CMK (cell line): Measurements from ENCODE around the gene FMNL2.

Experiments used
- DNase-seq: peaks from one replicate; pipeline ENCODE4 v3.0.0-alpha.2; 2010; ENCODE audit warnings: low read depth

FMNL2 gene

DNA sequence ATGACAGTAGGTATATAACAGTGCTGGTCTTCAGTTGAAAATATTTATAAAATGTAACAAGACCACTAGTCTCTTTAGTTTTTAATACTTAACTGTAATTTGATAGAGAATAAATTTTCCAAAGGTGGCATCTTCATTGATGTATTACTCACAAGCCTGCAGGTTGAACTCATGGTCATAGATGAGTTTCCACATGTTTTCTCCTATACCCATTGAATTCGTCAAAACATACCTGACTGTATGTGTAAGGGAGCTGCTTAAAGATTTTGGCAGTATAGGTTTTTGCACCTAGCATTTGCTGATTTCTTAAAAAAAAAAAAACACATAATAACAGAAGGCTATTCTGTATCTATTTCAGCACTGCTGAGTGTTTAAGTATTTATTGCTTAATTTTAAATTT, 112.9 kb downstream of the FMNL2 start:
- DNase-seq = no peak

DNA sequence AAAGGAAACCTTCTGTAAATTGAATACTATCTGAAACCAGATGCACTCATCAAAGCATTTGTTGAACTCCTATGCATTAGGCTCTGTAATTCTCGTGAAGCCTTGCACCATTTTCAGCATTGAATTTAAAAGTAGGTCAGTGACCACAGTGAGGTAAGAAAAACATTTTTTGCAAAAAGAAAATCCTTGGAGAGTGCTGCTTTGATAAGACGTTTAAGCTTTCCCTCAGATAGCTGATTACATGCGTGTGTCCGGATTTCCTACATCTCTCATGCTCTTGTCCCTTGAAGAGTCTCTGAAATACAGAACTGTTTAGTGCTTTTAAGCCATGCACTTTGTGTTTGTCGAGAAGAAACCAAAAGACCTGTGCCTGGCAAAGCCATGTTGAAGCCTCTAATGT, 113.6 kb downstream of the FMNL2 start:
- DNase-seq = no peak

DNA sequence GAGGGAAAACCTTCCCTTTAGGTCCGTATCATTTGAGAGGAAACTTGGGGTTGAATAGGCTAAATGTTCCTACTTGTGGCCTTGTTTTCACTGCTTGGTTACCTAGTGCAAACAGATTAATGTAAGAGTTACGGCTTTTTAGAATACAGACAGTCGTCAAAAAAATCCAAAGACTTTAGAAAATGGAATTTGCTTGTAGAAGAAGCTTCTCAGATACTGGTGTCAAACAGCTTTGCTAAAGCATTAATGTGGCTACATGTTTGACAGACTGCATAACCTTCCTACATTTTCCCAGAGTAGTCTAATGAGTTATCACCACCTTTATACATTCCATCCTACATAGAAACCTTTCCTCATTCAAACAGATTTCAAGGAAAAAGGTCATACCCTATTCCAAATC, 114.6 kb downstream of the FMNL2 start:
- no peak for DNase-seq

DNA sequence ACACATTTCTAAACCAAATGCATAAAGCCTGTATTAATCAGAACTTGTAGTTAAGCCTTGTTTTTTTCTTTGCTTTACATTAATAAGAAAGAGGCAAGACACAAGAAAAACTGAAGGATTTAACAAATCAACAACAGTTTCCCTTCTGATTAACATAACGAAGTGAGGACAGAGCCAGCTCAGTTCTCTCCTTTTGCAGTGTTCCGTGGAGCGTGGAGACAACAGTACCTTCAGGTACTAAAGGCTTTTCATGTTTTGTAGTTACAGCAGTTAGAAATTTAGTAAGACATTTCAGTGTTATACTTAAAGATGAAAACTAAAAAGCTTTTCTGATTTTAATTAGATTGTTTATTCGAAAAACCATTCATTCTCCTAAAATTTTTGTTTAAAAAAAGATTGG, 115.2 kb downstream of the FMNL2 start:
- no peak for DNase-seq

DNA sequence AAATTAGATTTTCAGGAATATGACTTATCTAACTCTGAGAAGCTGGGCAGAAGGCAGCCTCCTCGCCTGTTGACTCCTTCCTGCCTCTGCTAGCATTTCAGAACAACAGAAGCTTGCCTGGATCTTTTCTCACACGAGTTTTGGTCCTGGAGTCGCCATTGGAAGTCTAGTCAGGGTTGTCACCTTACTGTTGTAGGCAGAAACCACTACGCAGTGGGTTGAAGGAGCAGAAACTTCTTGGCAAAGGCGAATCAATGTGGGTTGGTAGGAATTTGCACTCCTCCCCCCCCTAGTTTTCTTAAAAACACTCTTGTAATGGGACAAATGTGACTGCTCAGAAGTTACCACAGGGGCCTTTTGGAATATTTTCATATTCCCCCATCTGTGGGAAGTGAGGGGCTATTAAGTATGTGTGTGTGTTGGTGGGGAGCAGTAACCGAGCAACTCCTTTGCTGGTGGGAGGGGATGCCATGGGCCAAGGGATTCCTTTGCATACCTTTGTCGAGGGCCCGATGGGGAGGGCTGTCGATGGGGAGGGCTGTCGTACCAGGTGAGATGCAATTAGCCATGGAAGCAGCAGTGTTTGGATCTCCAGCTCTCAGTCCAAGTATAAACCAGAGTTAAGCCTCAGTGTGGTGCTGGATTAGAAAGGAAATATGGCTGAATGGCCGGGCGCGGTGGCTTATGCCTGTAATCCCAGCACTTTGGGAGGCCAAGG, 117.4 kb downstream of the FMNL2 start:
- no peak for DNase-seq

DNA sequence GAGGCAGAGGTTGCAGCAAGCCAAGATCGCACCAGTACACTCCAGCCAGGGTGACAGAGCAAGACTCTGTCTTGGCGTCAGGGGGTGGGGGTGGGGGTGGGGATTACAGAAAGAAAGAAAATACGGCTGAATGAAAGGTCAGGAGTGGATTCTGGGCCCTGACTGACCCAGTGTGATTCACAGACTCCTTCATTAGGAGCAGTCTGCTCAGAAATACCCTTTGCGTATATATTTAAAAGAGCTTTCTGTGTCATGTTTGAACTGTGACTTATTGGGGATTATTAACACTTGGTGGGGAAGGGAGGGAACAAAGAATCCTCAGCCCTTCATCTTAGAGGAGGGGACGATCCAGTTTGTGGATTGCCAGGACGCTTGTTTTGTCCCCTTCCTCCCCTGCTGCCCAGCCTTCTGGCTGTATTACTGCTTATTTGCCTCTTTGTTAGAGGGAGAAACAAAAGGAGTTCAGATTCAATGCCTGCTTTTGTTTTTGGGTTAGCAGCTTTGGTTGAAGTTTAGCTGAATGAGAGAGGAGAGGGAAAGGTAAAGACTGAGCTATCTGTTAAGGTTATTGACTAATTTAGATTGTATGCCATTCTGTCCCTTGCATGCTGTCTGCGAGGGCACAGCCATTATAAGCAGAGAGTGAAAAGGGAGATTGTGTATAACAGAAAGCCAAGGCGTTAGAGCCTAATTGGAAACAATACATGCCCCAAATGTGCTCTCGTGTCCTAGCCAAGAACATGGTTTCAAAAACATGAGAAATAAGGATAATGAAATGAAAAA, 118.3 kb downstream of the FMNL2 start:
- no peak for DNase-seq

DNA sequence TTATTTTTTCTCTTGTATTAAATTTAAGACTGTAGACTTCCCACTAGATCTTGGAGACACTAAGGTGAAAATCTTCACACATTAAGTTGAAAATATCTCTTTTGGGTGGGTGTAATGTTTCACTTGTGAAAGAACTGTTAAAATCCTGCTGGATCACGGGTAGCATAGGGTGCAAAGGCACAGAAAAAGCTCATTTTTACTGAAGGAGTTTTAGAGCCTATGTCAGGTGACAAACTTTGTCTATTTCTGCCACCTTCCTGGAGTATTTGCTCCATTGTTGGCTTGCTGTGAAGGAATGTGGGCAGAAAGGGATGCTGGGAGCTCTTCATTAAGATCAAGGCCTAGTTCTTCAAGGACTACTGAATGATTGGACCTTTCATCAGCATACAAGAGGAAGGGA, 119.4 kb downstream of the FMNL2 start:
- no peak for DNase-seq

DNA sequence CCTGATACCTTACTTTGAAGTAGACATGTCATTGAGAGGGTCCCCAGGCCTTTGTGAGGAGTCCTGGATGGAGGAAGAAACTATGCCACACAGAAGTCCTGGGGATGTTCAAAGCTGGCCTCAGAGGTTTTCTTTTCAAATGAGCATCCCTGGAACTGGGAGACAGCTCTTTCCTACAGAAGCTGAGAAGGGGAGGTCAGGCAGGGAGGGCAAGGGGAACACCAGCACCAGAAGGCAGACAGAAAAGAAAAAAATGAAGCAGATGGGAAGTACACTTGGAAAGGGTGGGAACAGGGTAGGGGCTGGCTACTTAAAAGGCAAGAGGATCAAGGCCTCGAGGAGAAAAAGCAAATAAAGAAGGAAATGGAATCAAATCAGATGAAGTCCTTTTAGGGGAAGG, 120.0 kb downstream of the FMNL2 start:
- DNase-seq = no peak

DNA sequence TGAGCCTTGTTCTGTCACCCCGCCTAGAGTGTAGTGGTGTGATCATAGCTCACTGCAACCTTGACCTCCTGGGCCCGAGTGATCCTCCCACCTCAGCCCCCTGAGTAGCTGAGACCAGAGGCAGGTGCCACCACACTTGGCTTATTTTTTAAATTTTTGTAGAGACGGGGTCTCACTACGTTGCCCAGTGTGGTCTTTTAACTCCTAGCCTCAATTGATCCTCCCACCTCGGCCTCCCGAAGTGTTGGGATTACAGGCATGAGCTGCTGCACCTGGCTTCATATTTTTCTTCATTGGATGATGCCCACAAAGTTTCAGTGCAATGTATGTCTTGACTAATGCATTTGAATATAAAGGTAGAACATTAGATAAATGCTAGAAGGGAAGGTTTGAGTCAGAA, 120.8 kb downstream of the FMNL2 start:
- DNase-seq = no peak

DNA sequence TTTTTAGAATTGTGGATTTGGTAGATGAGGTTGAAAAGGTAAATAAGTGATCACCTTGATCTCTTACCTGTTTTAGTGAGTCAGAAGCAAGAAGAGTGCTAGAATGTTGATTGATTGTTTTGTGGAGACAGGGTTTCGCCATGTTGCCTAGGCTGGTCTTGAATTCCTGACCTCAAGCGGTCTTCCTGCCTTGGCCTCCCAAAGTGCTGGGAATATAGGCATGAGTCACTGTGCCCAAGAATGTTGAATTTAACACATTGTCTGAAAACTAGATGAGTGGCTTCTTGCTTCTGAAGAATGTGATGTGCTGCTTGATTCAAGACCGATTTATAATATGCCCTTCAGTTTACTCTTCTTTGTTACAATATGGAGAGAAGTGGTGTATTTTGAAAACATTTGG, 121.3 kb downstream of the FMNL2 start:
- no peak for DNase-seq

DNA sequence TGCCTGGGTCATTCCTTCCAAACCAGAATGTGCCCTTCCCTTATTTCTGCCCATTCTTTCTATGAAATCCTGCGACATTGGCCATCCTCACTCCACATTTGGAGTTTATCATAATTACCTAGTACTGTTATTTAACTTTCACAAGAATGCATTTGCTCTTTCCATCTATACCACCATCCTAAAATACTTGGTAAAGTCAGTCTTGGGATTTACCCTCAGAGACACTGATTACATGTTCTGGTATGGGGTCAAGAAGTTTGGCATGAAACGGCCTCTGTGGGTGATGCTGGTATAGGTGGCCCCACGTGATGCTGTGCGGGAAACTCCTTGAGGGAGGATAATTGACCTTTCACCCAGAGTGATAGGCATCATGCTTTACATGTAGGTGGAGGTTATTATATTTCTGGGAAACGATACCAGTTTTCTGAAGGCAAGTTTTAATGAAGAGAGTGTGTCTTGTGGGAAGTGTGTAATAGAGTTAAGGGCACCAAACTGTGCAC, 123.5 kb downstream of the FMNL2 start:
- no peak for DNase-seq

DNA sequence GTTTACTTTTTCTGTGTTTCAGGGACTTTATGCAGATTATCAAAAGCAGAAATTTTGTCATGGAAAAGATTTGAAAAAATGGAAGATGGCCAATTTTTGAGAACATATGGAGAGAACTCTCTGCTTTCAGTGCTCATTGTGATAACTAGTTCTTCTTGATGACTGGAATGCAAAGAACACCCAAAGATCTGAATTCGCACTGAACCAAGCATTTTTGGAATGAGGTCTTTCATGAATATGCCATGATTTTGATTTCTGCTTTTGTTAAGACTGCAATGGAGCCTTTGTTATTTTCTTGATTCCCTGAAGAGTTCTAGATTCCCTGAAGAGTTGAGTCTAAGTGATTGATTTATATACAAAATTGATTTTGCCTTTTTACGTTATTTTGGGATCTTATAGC, 124.1 kb downstream of the FMNL2 start:
- no peak for DNase-seq

DNA sequence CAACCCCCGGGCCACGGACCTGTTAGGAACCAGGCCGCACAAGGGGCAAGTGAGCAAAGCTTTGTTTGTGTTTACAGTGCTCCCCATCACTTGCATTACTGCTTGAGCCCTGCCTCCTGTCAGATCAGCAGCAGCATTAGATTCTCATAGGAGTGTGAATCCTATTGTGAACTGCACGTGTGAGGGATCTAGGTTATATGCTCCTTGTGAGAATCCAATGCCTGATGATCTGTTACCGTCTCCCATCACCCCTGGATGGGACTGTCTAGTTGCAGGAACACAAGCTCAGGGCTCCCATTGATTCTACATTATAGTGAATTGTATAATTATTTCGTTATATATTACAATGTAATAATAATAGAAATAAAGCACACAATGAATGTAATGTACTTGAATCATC, 125.6 kb downstream of the FMNL2 start:
- DNase-seq = no peak

DNA sequence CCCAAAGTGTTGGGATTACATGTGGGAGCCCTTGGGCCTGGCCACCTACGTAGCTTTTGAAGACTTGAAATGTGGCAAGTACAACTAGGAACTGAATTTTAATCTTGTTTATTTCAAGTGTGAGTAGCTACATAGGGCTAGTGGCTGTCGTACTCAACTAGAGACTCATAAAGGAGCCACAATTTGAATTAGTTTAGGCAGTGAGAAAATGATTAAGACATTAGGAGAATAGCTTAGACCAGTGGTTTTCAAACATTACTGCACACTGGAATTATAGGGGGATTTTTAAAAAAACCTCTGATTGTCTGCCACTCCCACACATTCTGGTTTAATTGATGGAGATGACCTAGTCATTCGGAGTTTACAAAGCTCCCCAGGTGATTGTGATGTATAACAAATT, 127.1 kb downstream of the FMNL2 start:
- no peak for DNase-seq

DNA sequence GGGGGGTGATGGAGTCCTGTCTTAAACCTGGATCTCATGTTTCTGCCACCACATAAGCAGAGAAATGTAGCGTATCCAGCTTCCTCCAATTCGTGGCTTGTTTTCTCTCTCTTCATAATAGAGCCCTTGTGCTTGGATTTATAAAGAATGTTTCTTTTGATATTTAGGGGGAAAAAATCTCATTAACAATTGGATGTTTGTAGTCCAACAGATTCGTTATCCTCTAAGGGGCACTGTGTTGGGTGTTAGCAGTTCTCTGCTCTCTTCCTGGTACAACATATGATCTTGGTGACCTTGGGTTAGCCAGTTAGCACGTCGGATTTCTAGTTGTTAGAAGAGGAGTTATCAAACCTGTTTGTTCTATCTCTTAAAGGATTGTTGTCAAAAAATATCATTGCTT, 127.8 kb downstream of the FMNL2 start:
- no peak for DNase-seq

DNA sequence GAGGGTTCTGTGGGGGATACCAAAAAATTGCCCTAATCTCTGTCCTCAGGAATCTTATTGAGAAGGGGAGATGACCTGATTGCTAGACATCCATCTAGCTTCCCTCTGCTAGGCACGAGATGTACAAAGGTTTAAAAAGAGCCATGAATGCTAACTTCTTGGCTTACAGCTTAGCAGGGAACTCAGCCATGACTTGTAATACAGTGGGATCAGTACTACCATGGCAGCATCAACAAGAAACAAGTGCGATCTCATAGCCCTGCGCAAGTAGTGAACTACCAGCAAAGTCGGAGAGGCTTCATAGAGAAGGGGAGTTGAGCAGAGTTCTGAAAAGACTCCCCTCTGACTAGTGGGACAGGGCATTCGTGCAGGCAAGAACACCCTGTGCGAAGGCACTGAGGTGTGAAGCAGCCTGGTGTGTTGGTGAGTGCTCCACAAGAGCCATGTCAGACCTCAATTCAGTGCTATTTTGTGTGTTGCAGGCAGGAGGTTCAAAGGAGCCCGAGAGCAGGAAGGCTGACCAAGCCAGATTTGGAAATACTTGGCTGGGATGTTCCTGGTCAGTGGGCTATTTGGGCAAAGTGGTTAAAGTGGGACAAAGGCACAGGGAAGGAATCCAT, 130.0 kb downstream of the FMNL2 start:
- DNase-seq = no peak

DNA sequence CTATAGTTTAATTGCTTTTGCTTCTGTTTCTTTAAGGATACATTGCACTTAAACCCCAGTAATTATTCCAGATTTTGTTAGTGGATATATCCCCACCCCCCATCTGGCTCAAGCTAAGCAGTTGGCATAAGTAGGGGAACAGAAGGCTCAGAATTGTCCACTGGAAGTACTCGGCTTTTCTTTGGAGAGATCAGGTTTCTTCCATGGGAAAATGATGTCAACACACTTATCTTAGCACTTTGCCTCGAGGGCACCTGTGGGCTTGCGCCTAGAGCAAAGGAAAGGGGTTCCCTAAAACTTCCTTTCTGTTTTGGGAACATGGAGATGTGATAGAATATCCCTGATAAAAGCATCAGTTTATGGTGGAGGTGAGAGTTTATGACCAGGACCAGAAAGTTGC, 130.6 kb downstream of the FMNL2 start:
- no peak for DNase-seq

DNA sequence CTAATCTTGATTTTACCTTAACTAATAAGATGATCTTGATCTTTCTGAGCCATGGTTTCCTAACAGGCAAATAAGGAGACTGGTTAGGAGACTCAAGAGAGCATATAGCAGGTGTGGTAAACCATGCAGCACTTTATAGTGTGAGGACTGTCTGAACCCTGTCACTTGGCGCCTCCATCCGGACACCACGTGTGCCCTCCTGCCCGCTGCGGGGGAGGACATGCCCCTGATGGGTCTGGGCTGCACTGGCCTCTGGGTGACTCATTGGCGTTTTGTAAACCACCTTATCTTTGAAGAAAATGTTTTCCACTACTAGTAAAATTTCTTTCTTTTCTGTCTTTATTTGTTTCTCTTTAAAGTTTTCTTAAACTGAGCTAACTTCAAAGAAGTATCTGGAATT, 131.1 kb downstream of the FMNL2 start:
- DNase-seq = no peak

DNA sequence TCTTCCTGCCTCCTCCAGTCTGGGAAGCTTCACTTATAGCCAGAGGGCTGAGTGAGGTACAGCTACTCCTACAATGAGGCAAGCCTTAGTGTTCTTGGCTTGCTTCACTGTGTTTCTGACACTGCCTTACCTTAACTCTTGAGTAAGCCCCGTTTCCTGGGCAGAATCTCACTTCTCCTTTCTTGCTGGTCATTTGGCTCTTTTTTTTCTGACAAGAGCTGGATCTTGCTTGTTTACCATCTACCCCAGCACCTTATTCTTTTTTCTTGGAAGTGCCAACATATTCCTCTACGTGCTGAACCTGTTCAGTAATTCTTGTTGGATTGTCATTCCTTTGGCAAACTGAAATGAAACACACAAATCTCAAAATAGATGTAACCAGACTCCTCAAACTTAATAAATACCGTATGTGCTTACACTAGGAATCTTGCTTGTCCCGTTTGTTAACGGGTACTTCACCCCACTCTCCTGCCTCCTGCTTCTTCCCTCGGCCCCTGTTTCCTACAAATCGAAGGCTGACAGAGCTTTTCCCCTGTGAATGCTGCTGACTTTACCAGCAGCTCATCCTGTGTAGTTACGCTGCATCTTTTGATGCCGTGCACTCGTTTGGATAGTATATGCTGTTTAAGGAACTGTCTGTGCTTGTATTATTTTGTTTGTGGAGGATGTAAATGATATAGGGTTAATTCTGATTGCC, 132.2 kb downstream of the FMNL2 start:
- DNase-seq = no peak

DNA sequence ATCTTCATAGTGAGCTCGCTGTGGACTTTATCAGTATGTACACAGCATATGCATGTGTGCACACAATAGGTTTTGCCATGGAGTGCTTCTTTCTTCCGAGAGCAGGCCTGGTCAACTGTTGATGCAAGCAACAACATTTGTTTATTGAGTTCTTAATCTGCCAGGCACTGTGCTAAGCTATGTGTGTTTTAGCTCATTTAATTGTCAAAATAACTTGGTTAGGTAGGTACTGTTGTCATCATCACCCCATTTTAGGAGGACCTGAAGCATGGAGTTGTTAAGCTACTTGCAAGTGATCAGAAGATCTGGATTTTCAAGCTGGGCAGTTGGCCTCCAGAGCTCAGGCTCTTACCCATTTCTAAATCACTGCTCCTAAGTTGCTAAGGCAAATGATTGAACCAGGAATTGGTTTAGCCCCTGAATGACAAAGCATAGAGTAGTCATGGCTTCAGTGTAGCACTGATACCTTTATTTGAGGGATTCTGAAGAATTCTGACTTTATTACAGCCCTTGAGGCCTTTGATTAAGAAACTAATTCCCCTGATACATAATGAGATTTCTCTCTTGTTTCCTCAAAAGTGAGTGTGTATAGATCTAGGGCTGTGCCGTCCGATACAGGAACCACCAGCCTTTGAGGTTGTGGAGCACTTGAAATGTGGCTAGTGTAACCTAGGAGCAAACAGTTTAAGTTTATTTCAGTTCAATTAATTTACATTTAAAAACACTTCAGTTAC, 132.9 kb downstream of the FMNL2 start:
- no peak for DNase-seq

DNA sequence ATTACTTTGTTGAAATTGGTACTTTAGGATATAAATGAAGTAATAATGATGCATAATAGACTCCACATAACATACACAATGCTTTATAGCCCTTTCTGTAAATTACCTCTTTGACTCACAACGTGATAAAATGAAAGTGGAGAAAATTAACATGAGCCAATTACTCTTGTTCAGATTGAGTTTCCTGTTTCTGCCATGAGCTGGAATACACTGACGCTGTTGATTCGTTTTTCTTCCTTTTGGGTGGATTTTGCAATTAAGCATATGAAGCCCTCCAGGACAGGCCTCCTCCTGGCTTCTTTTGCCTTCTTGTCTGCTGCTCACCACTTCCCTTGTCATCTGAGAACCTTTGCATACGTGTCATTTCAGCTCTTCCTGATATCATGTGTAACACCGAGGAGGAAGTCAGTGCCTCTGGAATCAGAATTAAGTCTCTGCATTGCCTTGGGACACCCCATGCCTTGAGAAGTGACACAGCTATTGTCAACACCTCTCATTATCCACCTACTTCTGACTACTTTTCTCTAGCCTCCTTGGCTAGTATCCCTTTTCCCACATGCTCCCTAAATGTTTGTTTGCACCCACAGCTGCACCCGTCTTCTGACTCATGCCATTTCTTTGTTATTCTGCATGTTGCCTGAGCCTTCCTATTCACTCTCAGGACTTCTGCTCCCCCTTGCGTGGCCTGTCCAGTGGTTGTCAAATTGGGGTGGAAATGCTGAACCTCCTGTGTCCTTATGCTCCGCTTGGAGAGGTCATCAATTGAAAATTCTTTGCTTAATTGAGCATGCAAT, 134.1 kb downstream of the FMNL2 start:
- no peak for DNase-seq
